ENCODE data around the gene AOPEP.

DNA sequence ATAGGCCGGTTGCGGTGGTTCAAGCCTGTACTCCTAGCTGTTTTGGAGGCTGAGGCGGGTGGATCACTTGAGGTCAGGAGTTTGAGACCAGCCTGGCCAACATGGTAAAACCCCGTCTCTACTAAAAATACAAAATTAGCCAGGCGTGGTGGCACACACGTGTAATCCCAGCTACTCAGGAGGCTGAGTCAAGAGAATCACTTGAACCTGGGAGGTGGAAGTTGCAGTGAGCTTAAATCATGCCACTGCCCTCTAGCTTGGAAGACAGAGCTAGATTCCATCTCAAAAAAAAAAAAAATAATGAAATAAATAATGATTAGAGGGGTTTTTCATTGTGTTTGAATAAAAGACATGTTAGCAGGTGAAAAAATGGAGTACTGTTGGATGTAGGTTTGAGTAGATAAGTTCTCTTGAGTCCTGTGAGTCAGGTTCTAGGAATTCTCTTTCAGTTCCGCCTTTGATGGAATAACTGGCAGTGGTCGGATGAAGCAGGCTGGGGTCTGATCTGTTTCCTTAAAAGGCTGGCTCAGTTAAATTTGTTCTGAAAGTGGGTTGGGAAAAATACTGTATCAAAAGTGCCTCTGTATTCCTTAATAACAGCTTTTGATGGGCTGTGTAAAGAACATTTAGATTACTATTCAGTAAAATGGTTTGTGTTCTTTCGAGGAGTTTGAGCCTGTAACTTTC lies 73.2 kb downstream of the AOPEP start:
- TF ChIP-seq, protein P1, sequence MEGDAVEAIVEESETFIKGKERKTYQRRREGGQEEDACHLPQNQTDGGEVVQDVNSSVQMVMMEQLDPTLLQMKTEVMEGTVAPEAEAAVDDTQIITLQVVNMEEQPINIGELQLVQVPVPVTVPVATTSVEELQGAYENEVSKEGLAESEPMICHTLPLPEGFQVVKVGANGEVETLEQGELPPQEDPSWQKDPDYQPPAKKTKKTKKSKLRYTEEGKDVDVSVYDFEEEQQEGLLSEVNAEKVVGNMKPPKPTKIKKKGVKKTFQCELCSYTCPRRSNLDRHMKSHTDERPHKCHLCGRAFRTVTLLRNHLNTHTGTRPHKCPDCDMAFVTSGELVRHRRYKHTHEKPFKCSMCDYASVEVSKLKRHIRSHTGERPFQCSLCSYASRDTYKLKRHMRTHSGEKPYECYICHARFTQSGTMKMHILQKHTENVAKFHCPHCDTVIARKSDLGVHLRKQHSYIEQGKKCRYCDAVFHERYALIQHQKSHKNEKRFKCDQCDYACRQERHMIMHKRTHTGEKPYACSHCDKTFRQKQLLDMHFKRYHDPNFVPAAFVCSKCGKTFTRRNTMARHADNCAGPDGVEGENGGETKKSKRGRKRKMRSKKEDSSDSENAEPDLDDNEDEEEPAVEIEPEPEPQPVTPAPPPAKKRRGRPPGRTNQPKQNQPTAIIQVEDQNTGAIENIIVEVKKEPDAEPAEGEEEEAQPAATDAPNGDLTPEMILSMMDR (IDR thresholded peaks at IDR 0.05): no peak
- TF ChIP-seq POLR2AphosphoS5 (IDR thresholded peaks at IDR 0.05): no peak
- no peak for TF ChIP-seq POLR2A (IDR thresholded peaks at IDR 0.05; ENCODE audit: low read depth)
- TF ChIP-seq EP300 (IDR thresholded peaks at IDR 0.05): no peak

Data from esophagus muscularis mucosa (tissue), 4 donors.